Smooth muscle cell of the coronary artery (primary cell): ENCODE data around the gene LLGL1. TPM values are rescaled to one million over a fixed set of nuclear protein-coding genes. Genes with fewer than 3 reads are reported as not detected.

ENCODE experiments used
- total RNA-seq: library from RNA; depleted of rRNA; stranded (reverse); fragments of >200 nt; gene quantifications from 2 replicates; pipeline ENCODE4 v1.2.3, GENCODE V29; 2014; ENCODE audit warnings: low replicate concordance

Gene LLGL1
- total RNA-seq = 33.6 and 36.9 TPM in 2 replicates

GRCh38 chr17:18225121-18225641 is at the start of gene LLGL1:
Gene LLGL1, plus strand, starts transcription at chr17:18225635. Its CDS starts 48 bp downstream, at chr17:18225683.

GRCh38 chr17:18183334-18184142 is 41.9 kb upstream of the LLGL1 start, which contains the start of gene ALKBH5:
Gene ALKBH5, plus strand, starts transcription at chr17:18183828. Its CDS starts 416 bp downstream, at chr17:18184244.

DNA sequence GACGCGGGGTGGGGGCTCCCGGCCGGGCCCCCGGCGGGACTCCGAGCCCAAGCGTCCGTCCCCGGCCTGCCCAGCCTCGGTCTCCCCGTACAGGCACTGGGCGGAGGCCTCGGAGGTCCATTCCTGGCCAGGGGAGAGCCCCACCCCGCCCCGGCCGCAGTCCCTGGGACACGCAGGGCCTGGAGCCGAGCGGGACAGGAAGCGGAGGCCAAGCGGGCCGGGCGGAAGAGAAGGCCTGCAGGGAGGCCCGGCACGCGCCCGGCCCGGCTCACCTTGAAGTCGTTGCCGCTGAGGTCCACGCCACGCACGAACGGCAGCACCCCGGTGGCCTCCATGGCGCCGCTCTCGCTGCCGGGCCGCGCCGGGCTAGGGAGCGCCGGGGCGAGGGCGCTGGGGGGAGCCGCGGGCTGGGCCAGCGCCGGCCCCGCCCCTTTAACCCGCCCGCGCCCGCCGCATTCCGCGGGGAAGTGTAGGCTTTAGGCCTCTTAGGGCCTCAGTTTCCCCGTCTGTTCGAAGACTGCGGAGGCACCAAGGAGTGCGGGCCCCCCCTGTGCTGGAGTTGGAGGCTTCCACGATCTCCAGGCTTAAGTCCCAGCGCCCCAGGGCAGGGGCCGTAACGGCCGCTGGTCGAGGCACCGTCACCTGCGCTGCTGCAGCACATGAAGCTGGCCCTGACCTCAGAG is 33.1 kb downstream of the LLGL1 start, which contains the start of gene FLII:
Gene FLII, minus strand, starts transcription at position 383 of the 683 bp plus-strand sequence. Its CDS starts 48 bp downstream, at position 335.

GRCh38 chr17:18260332-18261145 is 35.1 kb downstream of the LLGL1 start, which contains the start of gene MIEF2:
Gene MIEF2, plus strand, starts transcription at chr17:18260662. Its CDS starts 2,059 bp downstream, at chr17:18262721.

Other genes starting within 250 kb of the LLGL1 start
- gene ATPAF2, start 186.5 kb upstream of the LLGL1 start, total RNA-seq = 15.8 and 16.5 TPM in 2 replicates
- 4.2 and 8.9 TPM in 2 replicates for gene GID4, start 186.2 kb upstream of the LLGL1 start, total RNA-seq
- 31.0 and 35.0 TPM in 2 replicates for gene DRG2, start 137.7 kb upstream of the LLGL1 start, total RNA-seq
- gene MYO15A, start 116.9 kb upstream of the LLGL1 start, total RNA-seq = 0.53 and 1.6 TPM in 2 replicates
- gene ALKBH5, start 41.8 kb upstream of the LLGL1 start, total RNA-seq = 99.0 and 115 TPM in 2 replicates
- 357 and 597 TPM in 2 replicates for gene FLII, start 33.1 kb downstream of the LLGL1 start, total RNA-seq
- 12.4 and 14.9 TPM in 2 replicates for gene MIEF2, start 35.0 kb downstream of the LLGL1 start, total RNA-seq
- 12.9 and 15.2 TPM in 2 replicates for gene TOP3A, start 89.4 kb downstream of the LLGL1 start, total RNA-seq
- gene SMCR8, start 89.7 kb downstream of the LLGL1 start, total RNA-seq = 10.6 and 11.6 TPM in 2 replicates
- gene SHMT1, start 137.9 kb downstream of the LLGL1 start, total RNA-seq = 3.9 and 12.6 TPM in 2 replicates
- not detected in 2 replicates for gene EVPLL, start 152.1 kb downstream of the LLGL1 start, total RNA-seq